OCI-LY1 (cell line): Measurements from ENCODE around the gene UBL3.

Source experiments
- H2AFZ ChIP-seq: fragments of 200-600 bp; sonication (generic), shearing (Covaris generic); 2 replicates; pipeline ENCODE4 v1.6.0; 2014; ENCODE audit warnings: antibody characterized with exemption, mild to moderate bottlenecking, low read length
- H3F3A ChIP-seq: fragments of 200-600 bp; sonication (generic), shearing (Covaris generic); 2 replicates; pipeline ENCODE4 v1.6.0; 2014; ENCODE audit warnings: mild to moderate bottlenecking, antibody characterized with exemption, low read length, moderate library complexity; ENCODE audit not compliant: insufficient read depth
- H3K27ac ChIP-seq: fragments of 200-600 bp; sonication (generic); 2 replicates; pipeline ENCODE4 v1.5.1; 2014; ENCODE audit warnings: low read length, mixed run types, mild to moderate bottlenecking, low read depth; ENCODE audit not compliant: poor library complexity, severe bottlenecking
- H3K27me3 ChIP-seq: fragments of 200-600 bp; sonication (generic); 2 replicates; pipeline ENCODE4 v1.6.0; 2014; ENCODE audit warnings: antibody characterized with exemption, mild to moderate bottlenecking, low read length, moderate library complexity; ENCODE audit not compliant: insufficient read depth
- H3K36me3 ChIP-seq: fragments of 200-600 bp; sonication (generic); 2 replicates; pipeline ENCODE4 v1.6.1; 2014; ENCODE audit warnings: mild to moderate bottlenecking, antibody characterized with exemption, low read length, moderate library complexity, mixed read lengths; ENCODE audit not compliant: insufficient read depth
- H3K4me1 ChIP-seq: fragments of 200-600 bp; sonication (generic); 2 replicates; pipeline ENCODE4 v1.5.1; 2014; ENCODE audit warnings: mild to moderate bottlenecking, low read length, moderate library complexity; ENCODE audit not compliant: insufficient read depth, severe bottlenecking
- H3K4me2 ChIP-seq: fragments of 200-600 bp; sonication (generic), shearing (Covaris generic); 2 replicates; pipeline ENCODE4 v1.6.1; 2014; ENCODE audit warnings: low read length
- H3K4me3 ChIP-seq: fragments of 200-600 bp; sonication (generic); 2 replicates; pipeline ENCODE4 v1.5.1; 2014; ENCODE audit warnings: low read length, low read depth, mild to moderate bottlenecking, mixed read lengths; ENCODE audit not compliant: poor library complexity, severe bottlenecking
- H3K79me2 ChIP-seq: fragments of 200-600 bp; shearing (Covaris generic); 2 replicates; pipeline ENCODE4 v1.6.1; 2016; ENCODE audit warnings: mixed run types, low read length, mixed read lengths; ENCODE audit not compliant: insufficient read depth
- H3K9ac ChIP-seq: fragments of 200-600 bp; sonication (generic), shearing (Covaris generic); 2 replicates; pipeline ENCODE4 v1.6.1; 2014; ENCODE audit warnings: mild to moderate bottlenecking, low read length, mixed read lengths
- H3K9me2 ChIP-seq: fragments of 200-600 bp; sonication (generic), shearing (Covaris generic); 2 replicates; pipeline ENCODE4 v1.6.1; 2014; ENCODE audit warnings: low read depth, mild to moderate bottlenecking, low read length, mixed read lengths
- H3K9me3 ChIP-seq: fragments of 200-600 bp; shearing (Covaris generic); 2 replicates; pipeline ENCODE4 v1.6.1; 2014; ENCODE audit warnings: low read length, mixed read lengths
- H4K20me1 ChIP-seq: fragments of 200-600 bp; sonication (generic), shearing (Covaris generic); 2 replicates; pipeline ENCODE4 v1.6.0; 2016; ENCODE audit warnings: mild to moderate bottlenecking, low read length; ENCODE audit not compliant: insufficient read depth
- EZH2 ChIP-seq: fragments of 200-600 bp; sonication (generic), shearing (Covaris generic); IDR thresholded peaks from 2 replicates; pipeline ENCODE4 v1.8.0; 2017; ENCODE audit warnings: borderline replicate concordance, mixed run types, mild to moderate bottlenecking, antibody characterized with exemption, low read length, moderate library complexity, mixed read lengths
- TF ChIP-seq, protein P1 (sequence below): fragments of 200-600 bp; sonication (generic), shearing (Covaris generic); IDR thresholded peaks from 2 replicates; pipeline ENCODE4 v1.5.1; 2017; ENCODE audit warnings: mild to moderate bottlenecking, antibody characterized with exemption, low read length, moderate library complexity, mixed read lengths

Gene UBL3

DNA sequence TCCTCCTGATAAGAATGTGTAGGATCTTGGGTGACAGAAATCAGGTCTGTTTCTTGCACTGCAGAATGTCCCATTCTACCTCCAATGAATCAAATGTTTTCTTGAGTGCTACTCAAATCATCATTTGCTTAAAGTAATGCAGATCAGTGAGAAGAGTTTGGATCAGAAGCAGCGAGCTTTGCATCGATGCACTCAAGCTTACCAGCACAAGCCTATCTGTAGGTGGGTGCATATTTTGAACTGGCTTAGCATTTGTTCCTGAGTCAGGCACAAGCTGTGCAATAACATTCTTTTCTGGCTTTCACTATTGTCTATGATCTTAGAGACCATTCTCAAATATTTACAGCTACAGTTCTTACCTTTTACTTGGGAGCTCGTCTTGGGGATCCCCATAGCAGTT, 109.5 kb downstream of the UBL3 start:
- Histone ChIP-seq H3K9me3 (no peaks in the 10 kb centered on the region), H4K20me1 (no peaks in the 10 kb centered on the region), H3K36me3 (no peaks in the 10 kb centered on the region), H3K9ac (no peak overlapping the region), H3F3A (no peaks in the 10 kb centered on the region), H3K4me2 (no peak overlapping the region), H3K79me2 (no peaks in the 10 kb centered on the region), H3K9me2 (no peaks in the 10 kb centered on the region), H3K4me1 (no peaks in the 10 kb centered on the region), H3K27ac (no peak overlapping the region), H3K27me3 (no peaks in the 10 kb centered on the region), H3K4me3 (no peak overlapping the region), H2AFZ (no peak overlapping the region)
- TF ChIP-seq, protein P1, sequence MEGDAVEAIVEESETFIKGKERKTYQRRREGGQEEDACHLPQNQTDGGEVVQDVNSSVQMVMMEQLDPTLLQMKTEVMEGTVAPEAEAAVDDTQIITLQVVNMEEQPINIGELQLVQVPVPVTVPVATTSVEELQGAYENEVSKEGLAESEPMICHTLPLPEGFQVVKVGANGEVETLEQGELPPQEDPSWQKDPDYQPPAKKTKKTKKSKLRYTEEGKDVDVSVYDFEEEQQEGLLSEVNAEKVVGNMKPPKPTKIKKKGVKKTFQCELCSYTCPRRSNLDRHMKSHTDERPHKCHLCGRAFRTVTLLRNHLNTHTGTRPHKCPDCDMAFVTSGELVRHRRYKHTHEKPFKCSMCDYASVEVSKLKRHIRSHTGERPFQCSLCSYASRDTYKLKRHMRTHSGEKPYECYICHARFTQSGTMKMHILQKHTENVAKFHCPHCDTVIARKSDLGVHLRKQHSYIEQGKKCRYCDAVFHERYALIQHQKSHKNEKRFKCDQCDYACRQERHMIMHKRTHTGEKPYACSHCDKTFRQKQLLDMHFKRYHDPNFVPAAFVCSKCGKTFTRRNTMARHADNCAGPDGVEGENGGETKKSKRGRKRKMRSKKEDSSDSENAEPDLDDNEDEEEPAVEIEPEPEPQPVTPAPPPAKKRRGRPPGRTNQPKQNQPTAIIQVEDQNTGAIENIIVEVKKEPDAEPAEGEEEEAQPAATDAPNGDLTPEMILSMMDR = no peak
- no peak for TF ChIP-seq EZH2

DNA sequence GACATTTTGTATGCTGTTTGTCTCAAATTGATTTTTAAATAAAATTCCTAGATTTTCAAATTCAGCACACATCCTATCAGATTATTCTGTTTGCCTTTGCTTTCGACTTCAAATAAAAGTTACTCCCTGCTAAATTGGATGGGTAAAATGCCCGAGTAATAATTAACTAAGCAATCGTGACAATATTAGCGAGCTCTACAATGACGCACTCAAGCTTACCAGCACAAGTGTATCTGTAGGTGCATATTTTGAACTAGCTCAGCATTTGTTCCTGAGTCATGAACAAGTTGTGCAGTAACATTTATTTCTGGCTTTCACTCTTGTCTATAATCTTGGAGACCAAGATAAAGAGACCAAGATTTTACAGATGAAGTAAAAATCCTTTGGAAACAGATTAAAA, 113.4 kb downstream of the UBL3 start:
- Histone ChIP-seq H3K9me3 (no peaks in the 10 kb centered on the region), H3K27ac (no peak overlapping the region), H3F3A (no peaks in the 10 kb centered on the region), H3K36me3 (no peaks in the 10 kb centered on the region), H3K4me2 (no peak overlapping the region), H3K79me2 (no peaks in the 10 kb centered on the region), H3K27me3 (no peaks in the 10 kb centered on the region), H3K4me1 (no peaks in the 10 kb centered on the region), H4K20me1 (no peaks in the 10 kb centered on the region), H2AFZ (no peak overlapping the region), H3K4me3 (no peak overlapping the region), H3K9ac (no peak overlapping the region), H3K9me2 (no peaks in the 10 kb centered on the region)
- TF ChIP-seq EZH2 = no peak
- TF ChIP-seq, protein P1 = no peak

DNA sequence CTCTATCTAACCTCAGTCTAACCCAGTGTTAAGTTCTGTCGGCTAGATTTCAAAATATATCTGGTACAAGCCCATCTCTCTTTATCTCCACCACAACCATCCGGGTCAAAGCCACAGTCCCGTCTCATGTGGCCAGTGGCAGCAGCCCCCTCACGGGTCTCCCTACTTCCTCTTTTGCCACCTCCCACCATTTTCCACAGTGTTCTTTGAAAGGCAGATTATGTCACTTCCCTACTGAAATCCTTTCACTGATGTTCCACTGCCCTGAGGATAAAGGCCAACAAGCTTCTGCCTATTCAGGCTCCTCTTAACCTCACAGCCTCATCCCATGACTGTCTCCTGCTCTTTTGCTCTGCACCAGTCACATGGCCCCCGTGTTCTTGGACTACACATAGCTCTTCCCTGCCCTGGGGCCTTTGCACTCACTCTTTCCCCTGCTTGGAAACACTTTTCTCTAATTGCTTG, 117.2 kb downstream of the UBL3 start:
- H3K9me3 ChIP-seq = no peaks in the 10 kb centered on the region

More for the DNA sequence above, 117.2 kb downstream of the UBL3 start:
- Histone ChIP-seq H3K27ac (no peak overlapping the region), H3F3A (no peaks in the 10 kb centered on the region), H2AFZ (no peak overlapping the region), H3K36me3 (no peaks in the 10 kb centered on the region), H3K9ac (no peak overlapping the region), H3K27me3 (peaks cover 3% of the 10 kb centered on the region; the same call in 1 of the 2 replicates), H3K4me2 (no peak overlapping the region), H3K79me2 (no peaks in the 10 kb centered on the region), H4K20me1 (no peaks in the 10 kb centered on the region), H3K4me3 (no peak overlapping the region), H3K9me2 (no peaks in the 10 kb centered on the region), H3K4me1 (no peaks in the 10 kb centered on the region)
- no peak for TF ChIP-seq EZH2
- TF ChIP-seq, protein P1 = no peak
